Hepatocyte (in vitro differentiated cells): ENCODE results near the gene CHP1. TPM values are rescaled to one million over a fixed set of nuclear protein-coding genes. Genes with fewer than 3 reads are reported as not detected.

Experiments
- DNase-seq: peaks from one replicate; pipeline ENCODE4 v3.0.0-alpha.2; 2016; ENCODE audit warnings: low spot score
- H2AFZ ChIP-seq: fragments of 200-600 bp; sonication (generic); 2 replicates; pipeline ENCODE4 v1.6.0; 2016; ENCODE audit warnings: antibody characterized with exemption, mild to moderate bottlenecking
- H3K27ac ChIP-seq: fragments of 200-600 bp; sonication (generic); 2 replicates; pipeline ENCODE4 v1.5.1; 2016; ENCODE audit warnings: mild to moderate bottlenecking
- H3K27me3 ChIP-seq: fragments of 200-600 bp; sonication (generic); 2 replicates; pipeline ENCODE4 v1.6.1; 2016
- H3K36me3 ChIP-seq: fragments of 200-600 bp; sonication (generic); replicated peaks from 2 replicates; pipeline ENCODE4 v1.5.1; 2016; ENCODE audit warnings: low read depth; ENCODE audit not compliant: insufficient read depth
- H3K4me1 ChIP-seq: fragments of 200-600 bp; sonication (generic); 2 replicates; pipeline ENCODE4 v1.5.1; 2016; ENCODE audit warnings: mild to moderate bottlenecking, moderate library complexity; ENCODE audit not compliant: insufficient read depth
- H3K4me2 ChIP-seq: fragments of 200-600 bp; sonication (generic); 2 replicates; pipeline ENCODE4 v1.6.0; 2016
- H3K4me3 ChIP-seq: fragments of 200-600 bp; sonication (generic); 2 replicates; pipeline ENCODE4 v1.5.1; 2016; ENCODE audit warnings: mild to moderate bottlenecking
- H3K79me2 ChIP-seq: fragments of 200-600 bp; sonication (generic); 2 replicates; pipeline ENCODE4 v1.6.0; 2017; ENCODE audit warnings: mild to moderate bottlenecking
- H3K9me2 ChIP-seq: fragments of 200-600 bp; sonication (generic); replicated peaks from 2 replicates; pipeline ENCODE4 v1.6.0; 2017; ENCODE audit warnings: mild to moderate bottlenecking; ENCODE audit not compliant: insufficient read depth
- H3K9me3 ChIP-seq: fragments of 200-600 bp; sonication (generic); 2 replicates; pipeline ENCODE4 v1.5.1; 2016; ENCODE audit warnings: low read depth, mild to moderate bottlenecking
- H4K20me1 ChIP-seq: fragments of 200-600 bp; sonication (generic); 2 replicates; pipeline ENCODE4 v1.6.0; 2016; ENCODE audit warnings: mild to moderate bottlenecking; ENCODE audit not compliant: insufficient read depth, poor library complexity, severe bottlenecking
- CTCF ChIP-seq: fragments of 200-600 bp; sonication (generic); IDR thresholded peaks from 2 replicates; pipeline ENCODE4 v1.5.1; 2016; ENCODE audit warnings: antibody characterized with exemption, mild to moderate bottlenecking; ENCODE audit not compliant: poor library complexity
- EZH2 ChIP-seq: fragments of 200-600 bp; sonication (generic); IDR thresholded peaks from 2 replicates; pipeline ENCODE4 v1.6.1; 2016; ENCODE audit warnings: antibody characterized with exemption, mild to moderate bottlenecking, borderline replicate concordance
- EZH2phosphoT487 ChIP-seq: fragments of 200-600 bp; sonication (generic); IDR thresholded peaks from one replicate; pipeline ENCODE4 v1.6.1; 2018; ENCODE audit warnings: antibody characterized with exemption, mild to moderate bottlenecking, low read depth, moderate library complexity; ENCODE audit not compliant: unreplicated experiment, severe bottlenecking
- WGBS: methylation state at CpG from one replicate; pipeline ENCODE4 v1.1.6; 2016; ENCODE audit warnings: low lambda C conversion rate; ENCODE audit errors: missing lambda C conversion rate; 5-methylcytosine and 5-hydroxymethylcytosine counted together
- polyA plus RNA-seq: library from polyadenylated mRNA; unstranded; fragments of >200 nt; fragmentation: Nextera tagmentation; extraction: Ambion mirVana; gene quantifications from 2 replicates; pipeline ENCODE4 v1.2.1, GENCODE V29; 2016
- total RNA-seq: library from RNA; depleted of rRNA; stranded (reverse); fragments of >200 nt; gene quantifications from 2 replicates; pipeline ENCODE4 v1.2.3, GENCODE V29; 2014

Gene CHP1
- total and polyA plus RNA-seq, 2 experiments from 2014 or later, result 39.0 to 163 TPM

GRCh38 chr15:41207687-41208448 lies 23.2 kb upstream of the CHP1 start:
- no peak overlapping the region for H2AFZ ChIP-seq
- H3K36me3 ChIP-seq, result no peaks in the 10 kb centered on the region
- 84% methylated on average over 5 of the region's 5 CpGs for WGBS
- H3K9me2 ChIP-seq, result no peaks in the 10 kb centered on the region
- H3K79me2 ChIP-seq, result no peaks in the 10 kb centered on the region
- H3K4me3 ChIP-seq, result no peak overlapping the region
- TF ChIP-seq EZH2phosphoT487, result no peak
- TF ChIP-seq EZH2, result no peak
- TF ChIP-seq CTCF, result no peak
- no peak for DNase-seq
- H3K9me3 ChIP-seq, result no peaks in the 10 kb centered on the region
- H3K4me1 ChIP-seq, result no peaks in the 10 kb centered on the region
- H3K4me2 ChIP-seq, result no peak overlapping the region
- H3K27me3 ChIP-seq, result no peaks in the 10 kb centered on the region
- no peak overlapping the region for H3K27ac ChIP-seq
- H4K20me1 ChIP-seq, result no peaks in the 10 kb centered on the region

GRCh38 chr15:41215708-41216107 lies 15.4 kb upstream of the CHP1 start:
- H2AFZ ChIP-seq, result no peak overlapping the region
- no peak overlapping the region for H3K4me3 ChIP-seq
- no peaks in the 10 kb centered on the region for H3K9me3 ChIP-seq
- H3K4me1 ChIP-seq, result no peaks in the 10 kb centered on the region
- no peaks in the 10 kb centered on the region for H3K9me2 ChIP-seq
- H3K27ac ChIP-seq, result no peak overlapping the region
- H3K79me2 ChIP-seq, result no peaks in the 10 kb centered on the region
- no peak for TF ChIP-seq EZH2
- TF ChIP-seq CTCF, result no peak
- no peak for TF ChIP-seq EZH2phosphoT487
- H4K20me1 ChIP-seq, result no peaks in the 10 kb centered on the region
- DNase-seq, result no peak
- no peaks in the 10 kb centered on the region for H3K36me3 ChIP-seq
- peaks cover 3% of the 10 kb centered on the region for H3K27me3 ChIP-seq
- no peak overlapping the region for H3K4me2 ChIP-seq
- WGBS, result 93% methylated on average over 2 of the region's 2 CpGs

GRCh38 chr15:41218851-41219250 lies 12.2 kb upstream of the CHP1 start:
- Histone ChIP-seq H3K79me2 (no peaks in the 10 kb centered on the region), H3K4me1 (no peaks in the 10 kb centered on the region), H3K4me2 (no peak overlapping the region), H3K9me3 (no peaks in the 10 kb centered on the region), H3K36me3 (no peaks in the 10 kb centered on the region), H3K27me3 (peaks cover 3% of the 10 kb centered on the region), H2AFZ (no peak overlapping the region), H4K20me1 (no peaks in the 10 kb centered on the region), H3K4me3 (no peak overlapping the region), H3K9me2 (no peaks in the 10 kb centered on the region), H3K27ac (no peak overlapping the region)
- no peak for DNase-seq
- WGBS, result 93% methylated on average over 1 of the region's 1 CpG
- TF ChIP-seq CTCF (no peak), EZH2 (no peak), EZH2phosphoT487 (no peak)
